ENCODE results near the gene OR1K1.

Gene OR1K1

GRCh38 chr9:122844137-122844536, 44.2 kb downstream of the OR1K1 start:
- H3K9me3 ChIP-seq (replicated peaks; ENCODE audit: insufficient read depth, low read length): no peaks in the 10 kb centered on the region
- no peaks in the 10 kb centered on the region for H3F3A ChIP-seq (ENCODE audit: insufficient read depth, low read length)
- H3K27me3 ChIP-seq (replicated peaks; ENCODE audit: insufficient read depth, low read length): no peaks in the 10 kb centered on the region
- no peaks in the 10 kb centered on the region for H3K9me2 ChIP-seq (replicated peaks; ENCODE audit: insufficient read depth, low read length)
- no peaks in the 10 kb centered on the region for H4K20me1 ChIP-seq (ENCODE audit: insufficient read depth, low read length)
- H3K4me1 ChIP-seq (ENCODE audit: low read length): no peaks in the 10 kb centered on the region
- no peaks in the 10 kb centered on the region; the same call in 1 of the 2 replicates for H3K36me3 ChIP-seq (replicated peaks; ENCODE audit: insufficient read depth, low read length)
- DNase-seq: no peak
- TF ChIP-seq EZH2 (optimal IDR thresholded peaks at IDR 0.05; ENCODE audit: low read depth, low read length): no peak
- no peak for TF ChIP-seq EZH2phosphoT487 (IDR thresholded peaks at IDR 0.05; ENCODE audit: low read length)
- no peak for TF ChIP-seq CTCF (IDR thresholded peaks at IDR 0.05; ENCODE audit: low read length)
- H3K79me2 ChIP-seq (ENCODE audit: low read length): no peaks in the 10 kb centered on the region
- H2AFZ ChIP-seq (ENCODE audit: low read length): no peak overlapping the region
- H3K4me3 ChIP-seq (ENCODE audit: low read length): no peak overlapping the region
- no peak overlapping the region for H3K4me2 ChIP-seq (ENCODE audit: low read depth, low read length)
- no peak overlapping the region for H3K27ac ChIP-seq (ENCODE audit: low read length)
- no peak overlapping the region for H3K9ac ChIP-seq (ENCODE audit: low read length)

GRCh38 chr9:122845116-122845515, 45.2 kb downstream of the OR1K1 start:
- H3K79me2 ChIP-seq (ENCODE audit: low read length): no peaks in the 10 kb centered on the region
- H3K27ac ChIP-seq (ENCODE audit: low read length): no peak overlapping the region
- no peak overlapping the region for H3K9ac ChIP-seq (ENCODE audit: low read length)
- H3K9me3 ChIP-seq (replicated peaks; ENCODE audit: insufficient read depth, low read length): no peaks in the 10 kb centered on the region
- H3K9me2 ChIP-seq (replicated peaks; ENCODE audit: insufficient read depth, low read length): no peaks in the 10 kb centered on the region
- no peaks in the 10 kb centered on the region for H3K27me3 ChIP-seq (replicated peaks; ENCODE audit: insufficient read depth, low read length)
- no peaks in the 10 kb centered on the region for H4K20me1 ChIP-seq (ENCODE audit: insufficient read depth, low read length)
- H3K36me3 ChIP-seq (replicated peaks; ENCODE audit: insufficient read depth, low read length): no peaks in the 10 kb centered on the region; the same call in 1 of the 2 replicates
- no peak for DNase-seq
- H3K4me1 ChIP-seq (ENCODE audit: low read length): no peaks in the 10 kb centered on the region
- H3K4me2 ChIP-seq (ENCODE audit: low read depth, low read length): no peak overlapping the region
- no peaks in the 10 kb centered on the region for H3F3A ChIP-seq (ENCODE audit: insufficient read depth, low read length)
- no peak overlapping the region for H2AFZ ChIP-seq (ENCODE audit: low read length)
- TF ChIP-seq CTCF (IDR thresholded peaks at IDR 0.05; ENCODE audit: low read length) (no peak), EZH2 (optimal IDR thresholded peaks at IDR 0.05; ENCODE audit: low read depth, low read length) (no peak), EZH2phosphoT487 (IDR thresholded peaks at IDR 0.05; ENCODE audit: low read length) (no peak)
- H3K4me3 ChIP-seq (ENCODE audit: low read length): no peak overlapping the region

- no peak overlapping the region for H3K4me2 ChIP-seq (ENCODE audit: low read depth, low read length)
- H3K36me3 ChIP-seq (replicated peaks; ENCODE audit: insufficient read depth, low read length): no peaks in the 10 kb centered on the region; the same call in 1 of the 2 replicates
Observed at GRCh38 chr9:122846371-122846940, 46.5 kb downstream of the OR1K1 start.

More at GRCh38 chr9:122846371-122846940, 46.5 kb downstream of the OR1K1 start:
- H3K9me3 ChIP-seq (replicated peaks; ENCODE audit: insufficient read depth, low read length): no peaks in the 10 kb centered on the region
- no peak overlapping the region for H2AFZ ChIP-seq (ENCODE audit: low read length)
- no peaks in the 10 kb centered on the region for H3K9me2 ChIP-seq (replicated peaks; ENCODE audit: insufficient read depth, low read length)
- H3F3A ChIP-seq (ENCODE audit: insufficient read depth, low read length): no peaks in the 10 kb centered on the region
- no peak overlapping the region for H3K27ac ChIP-seq (ENCODE audit: low read length)
- no peaks in the 10 kb centered on the region for H4K20me1 ChIP-seq (ENCODE audit: insufficient read depth, low read length)
- no peak for DNase-seq
- TF ChIP-seq EZH2phosphoT487 (IDR thresholded peaks at IDR 0.05; ENCODE audit: low read length) (no peak), EZH2 (optimal IDR thresholded peaks at IDR 0.05; ENCODE audit: low read depth, low read length) (no peak), CTCF (IDR thresholded peaks at IDR 0.05; ENCODE audit: low read length) (no peak)
- H3K9ac ChIP-seq (ENCODE audit: low read length): no peak overlapping the region
- no peak overlapping the region for H3K4me3 ChIP-seq (ENCODE audit: low read length)
- H3K27me3 ChIP-seq (replicated peaks; ENCODE audit: insufficient read depth, low read length): no peaks in the 10 kb centered on the region
- H3K4me1 ChIP-seq (ENCODE audit: low read length): no peaks in the 10 kb centered on the region
- no peaks in the 10 kb centered on the region for H3K79me2 ChIP-seq (ENCODE audit: low read length)

All from MM.1S (cell line).